NCI-H2081 treated with DMSO at 0.1 percent for 48 hours (cell line): ENCODE data around the gene DNAJC10.
A peak's percentile ranks its signal among the peaks of the same experiment; 100 is the strongest.
"Not testable (repeated sequence)": the region's sequence is repeated elsewhere in the genome, so short reads cannot be mapped to it uniquely, and the experiment has no call there.

ENCODE experiments used
- DNase-seq: peaks from one replicate; lab custom pipeline; 2025; lab: John Stamatoyannopoulos, UW

Gene DNAJC10

GRCh38 chr2:182715892-182716649 is at the start of gene DNAJC10:
TSS of gene DNAJC10 (plus strand) at chr2:182716257. CDS start at chr2:182718087, 1,830 bp downstream.
- peak; percentile 63 for DNase-seq

DNA sequence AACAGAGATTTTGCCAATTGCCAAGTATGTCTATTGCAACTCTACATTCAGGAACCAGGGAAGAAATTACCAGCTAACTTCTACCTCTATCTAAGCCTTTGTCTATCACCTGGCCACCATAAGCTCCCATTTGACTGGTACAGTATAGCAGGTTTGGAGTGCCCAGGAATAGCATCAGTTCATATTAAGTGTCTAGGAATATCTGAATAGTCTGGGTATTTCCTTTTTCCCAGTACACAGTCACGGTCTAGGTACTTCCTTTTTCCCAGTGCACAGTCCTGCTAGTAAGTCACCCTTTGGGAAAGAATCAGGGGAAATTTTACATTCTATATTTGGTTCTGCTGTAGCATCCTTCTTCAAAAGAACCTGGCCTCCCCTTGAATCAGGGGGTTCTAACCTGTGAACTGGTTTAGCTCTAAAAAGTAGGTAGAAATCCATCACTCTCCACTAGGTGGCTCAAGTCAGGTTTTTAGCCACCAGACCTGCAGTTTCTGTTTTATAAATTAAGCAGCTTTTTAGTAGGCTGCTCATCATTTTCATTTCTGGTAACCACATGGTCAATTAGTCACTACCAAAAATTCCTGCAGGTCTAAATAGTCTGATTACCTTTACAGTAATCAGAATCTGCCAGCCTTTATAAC is 49.3 kb upstream of the DNAJC10 start:
- DNase-seq: no peak

- no peak for DNase-seq
Observed at GRCh38 chr2:182667315-182667695, 48.8 kb upstream of the DNAJC10 start.

DNA sequence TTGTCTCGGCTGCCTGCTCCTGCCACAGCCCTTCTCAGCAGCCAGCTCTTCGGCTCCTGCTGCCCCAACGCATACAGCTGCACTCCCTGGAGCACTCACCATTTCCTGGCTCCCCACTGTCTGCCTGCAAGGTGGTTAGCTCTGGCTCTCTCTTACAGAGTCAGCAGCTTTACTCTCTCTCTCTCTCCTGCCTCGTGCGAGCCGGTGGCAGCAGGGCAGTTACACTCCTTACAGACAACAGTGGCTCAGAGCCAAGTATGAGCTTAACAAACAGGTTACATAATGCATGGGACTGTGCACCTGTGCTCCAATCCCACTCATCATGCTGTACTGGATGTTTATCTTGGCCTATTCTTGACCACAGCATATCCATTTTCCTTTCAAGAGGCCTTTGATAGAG is 47.4 kb upstream of the DNAJC10 start:
- peak; percentile 74 for DNase-seq

DNA sequence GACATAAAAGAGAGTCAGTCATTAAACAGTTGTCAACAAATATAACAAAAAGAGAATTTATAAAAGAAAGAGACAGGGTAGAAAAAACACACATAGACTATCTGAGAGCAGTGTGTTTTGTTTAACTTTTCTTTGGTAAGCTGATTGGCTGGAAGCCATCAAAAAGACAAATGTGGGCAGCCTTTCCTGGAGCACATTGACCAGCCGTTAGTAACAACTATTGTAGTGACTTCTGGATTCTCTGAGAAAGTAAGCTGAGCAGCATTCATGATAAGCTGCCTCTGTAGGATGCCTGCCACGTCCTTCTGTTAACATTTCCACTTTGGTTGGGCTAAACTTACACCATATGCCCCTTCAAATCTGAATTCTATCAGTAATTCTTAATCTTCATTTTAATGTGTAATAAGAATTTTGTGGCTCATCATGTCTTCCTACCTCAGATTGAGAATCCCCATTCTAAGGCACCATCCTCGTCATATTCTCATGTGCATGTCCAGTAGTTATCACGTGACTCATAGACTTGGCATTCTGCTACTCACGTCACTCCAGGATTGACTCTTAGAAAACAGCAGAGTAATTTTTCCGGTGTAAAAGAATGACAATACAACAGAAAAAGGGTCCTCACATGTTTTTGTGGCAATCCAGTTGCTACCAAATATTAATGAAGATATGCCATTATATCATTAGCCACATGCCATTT is 43.4 kb upstream of the DNAJC10 start:
- DNase-seq: no peak

- DNase-seq: no peak
Observed at GRCh38 chr2:182680837-182681236, 35.2 kb upstream of the DNAJC10 start.

GRCh38 chr2:182682210-182682609 is 33.8 kb upstream of the DNAJC10 start:
- no peak for DNase-seq

- no peak for DNase-seq
Observed at GRCh38 chr2:182685559-182685958, 30.5 kb upstream of the DNAJC10 start.

DNA sequence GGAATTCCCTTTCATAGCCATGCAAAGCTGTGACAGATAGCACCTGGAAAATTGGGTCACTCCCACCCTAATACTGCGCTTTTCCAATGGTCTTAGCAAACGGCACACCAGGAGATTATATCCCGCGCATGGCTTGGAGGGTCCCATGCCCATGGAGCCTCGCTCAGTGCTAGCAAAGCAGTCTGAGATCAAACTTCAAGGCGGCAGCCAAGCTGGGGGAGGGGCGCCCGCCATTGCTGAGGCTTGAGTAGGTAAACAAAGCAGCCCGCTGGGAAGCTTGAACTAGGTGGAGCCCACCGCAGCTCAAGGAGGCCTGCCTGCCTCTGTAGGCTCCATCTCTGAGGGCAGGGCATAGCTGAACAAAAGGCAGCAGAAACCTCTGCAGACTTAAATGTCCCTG is 29.3 kb upstream of the DNAJC10 start:
- DNase-seq: not testable (repeated sequence)

DNA sequence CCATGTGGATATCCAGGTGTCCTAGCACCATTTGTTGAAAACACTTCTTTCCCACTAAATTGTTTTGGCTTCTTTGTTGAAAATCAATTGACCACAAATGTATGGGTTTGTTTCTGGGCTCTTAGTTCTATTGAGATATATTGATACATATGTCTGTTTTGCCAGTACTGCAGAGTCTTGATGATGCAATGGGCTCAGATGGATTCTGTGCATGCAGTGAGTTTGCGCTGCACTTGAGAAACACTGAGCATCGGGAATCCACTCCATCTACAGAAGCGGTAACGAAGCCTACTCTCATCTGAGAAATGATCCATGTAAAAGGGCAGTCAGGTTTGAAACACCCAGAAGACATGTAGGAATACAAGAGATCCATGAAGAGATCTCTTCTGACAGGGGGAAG is 21.9 kb upstream of the DNAJC10 start:
- DNase-seq: no peak

DNA sequence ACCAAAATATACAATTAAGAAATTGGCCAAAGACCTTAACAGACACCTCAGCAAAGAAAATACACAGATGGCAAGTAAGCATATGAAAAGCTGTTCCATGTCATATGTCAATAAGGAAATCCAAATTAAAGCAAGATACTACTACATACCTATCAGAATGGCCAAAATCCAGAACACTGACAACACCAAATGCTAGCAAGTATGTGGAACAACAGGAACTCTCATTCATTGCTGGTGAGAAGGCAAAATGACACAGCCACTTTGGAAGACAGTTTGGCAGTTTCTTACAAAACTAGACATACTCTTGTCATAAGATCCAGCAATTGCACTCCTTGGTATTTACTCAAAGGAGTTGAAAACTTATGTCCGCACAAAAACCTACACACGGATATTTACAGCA is 20.3 kb upstream of the DNAJC10 start:
- DNase-seq: no peak

DNA sequence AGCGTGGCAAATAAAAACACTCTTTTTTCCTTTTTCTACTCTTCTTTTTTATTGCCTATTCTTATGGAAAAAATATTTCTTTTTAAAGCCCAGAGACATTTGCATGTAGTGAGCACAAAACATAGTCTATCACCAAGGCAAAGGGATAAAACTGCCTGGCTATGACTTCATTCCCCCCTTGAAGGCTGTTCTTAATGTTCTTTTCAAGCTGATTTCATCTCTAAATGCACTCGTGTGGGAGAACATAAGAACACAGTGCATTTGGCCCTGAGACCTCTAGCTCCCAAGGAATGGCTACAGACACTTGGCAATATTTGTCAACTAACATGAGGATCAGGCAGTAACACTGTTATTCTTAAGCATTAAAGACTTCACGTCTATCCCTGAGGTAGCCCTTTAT is 17.4 kb upstream of the DNAJC10 start:
- DNase-seq: no peak

GRCh38 chr2:182705761-182706160 is 10.3 kb upstream of the DNAJC10 start:
- no peak for DNase-seq

DNA sequence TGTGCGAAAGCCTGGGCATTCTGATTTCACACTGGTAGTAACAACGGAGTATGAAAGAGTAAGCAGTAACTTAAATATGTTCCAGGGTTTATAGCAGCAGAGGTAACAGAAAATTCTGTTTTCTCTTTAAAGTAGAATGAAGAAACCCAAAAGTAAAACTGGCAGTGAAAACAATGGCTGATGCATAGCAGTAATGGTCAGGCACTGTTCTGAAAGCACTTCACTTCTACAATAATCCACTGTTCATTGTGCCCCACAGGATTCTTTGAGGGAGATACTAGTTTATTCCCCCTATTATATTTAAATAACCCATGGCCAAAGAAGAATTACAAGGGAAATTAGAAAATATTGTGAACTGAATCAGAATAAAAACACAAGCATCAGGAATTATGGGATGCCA is 9.3 kb upstream of the DNAJC10 start:
- no peak for DNase-seq

DNA sequence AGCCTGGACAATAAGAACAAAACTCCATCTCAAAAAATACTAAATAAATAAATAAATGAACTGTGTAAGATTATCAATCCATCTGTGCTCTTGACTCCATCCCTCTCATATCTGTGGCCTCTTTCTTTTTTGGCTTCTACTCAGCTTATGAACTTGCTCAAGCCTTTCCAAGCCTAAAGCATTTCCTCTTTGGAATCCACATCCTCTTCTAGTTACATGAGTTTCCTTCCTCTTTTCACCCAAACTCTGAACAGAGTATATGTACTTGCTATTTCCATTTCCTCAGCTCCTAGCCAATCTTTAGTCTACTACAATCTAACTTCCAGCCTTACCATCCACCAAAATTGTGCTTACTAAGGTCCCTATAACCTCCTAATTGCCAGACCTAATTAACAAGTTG is 2.5 kb upstream of the DNAJC10 start:
- DNase-seq: no peak

GRCh38 chr2:182715121-182715891 is 751 bp upstream of the DNAJC10 start:
- DNase-seq: no peak

DNA sequence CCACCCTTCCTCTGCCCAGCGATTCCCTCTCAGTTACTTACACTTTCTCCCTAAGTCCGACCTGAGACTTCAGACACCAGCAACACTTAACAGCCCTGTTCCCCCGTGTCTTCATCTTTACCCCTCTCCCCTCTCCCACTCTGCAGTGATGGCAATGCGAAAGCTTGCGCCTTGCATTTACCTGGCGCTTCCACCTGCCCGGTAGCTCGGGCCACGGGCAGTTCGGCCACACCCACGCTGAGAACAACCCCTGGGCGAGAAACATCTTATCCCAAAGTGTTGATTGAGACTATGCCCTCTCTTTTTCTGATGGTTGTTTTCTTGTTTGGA is 558 bp downstream of the DNAJC10 start:
- DNase-seq: no peak

DNA sequence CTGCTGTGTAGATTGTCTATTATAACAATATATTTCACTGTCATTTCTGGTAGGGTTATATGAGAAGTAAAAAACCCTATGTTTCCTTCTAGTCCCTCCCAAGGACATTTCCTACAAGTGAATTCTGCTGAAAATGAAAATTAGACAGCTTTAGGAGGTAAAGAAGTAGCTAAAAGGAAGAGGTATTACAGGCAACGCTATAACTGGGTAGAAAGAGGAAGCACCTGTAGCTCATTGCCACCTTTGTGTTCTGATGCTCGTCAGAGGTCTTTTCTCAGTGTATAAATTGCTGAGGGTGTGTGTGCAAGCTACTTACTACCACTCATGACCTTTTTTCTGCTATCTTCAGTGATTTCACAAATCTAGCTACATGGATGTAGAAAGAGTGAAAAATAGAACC is 1.4 kb downstream of the DNAJC10 start:
- DNase-seq: no peak

DNA sequence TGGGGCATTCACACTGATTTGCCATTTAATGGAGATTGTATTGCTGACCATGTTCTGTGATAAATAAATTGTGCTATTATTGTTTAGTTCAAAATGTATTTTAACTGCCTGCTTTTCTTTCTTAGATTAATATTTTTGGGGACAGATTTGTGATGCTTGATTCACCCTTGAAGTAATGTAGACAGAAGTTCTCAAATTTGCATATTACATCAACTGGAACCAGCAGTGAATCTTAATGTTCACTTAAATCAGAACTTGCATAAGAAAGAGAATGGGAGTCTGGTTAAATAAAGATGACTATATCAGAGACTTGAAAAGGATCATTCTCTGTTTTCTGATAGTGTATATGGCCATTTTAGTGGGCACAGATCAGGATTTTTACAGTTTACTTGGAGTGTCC is 1.8 kb downstream of the DNAJC10 start:
- no peak for DNase-seq

DNA sequence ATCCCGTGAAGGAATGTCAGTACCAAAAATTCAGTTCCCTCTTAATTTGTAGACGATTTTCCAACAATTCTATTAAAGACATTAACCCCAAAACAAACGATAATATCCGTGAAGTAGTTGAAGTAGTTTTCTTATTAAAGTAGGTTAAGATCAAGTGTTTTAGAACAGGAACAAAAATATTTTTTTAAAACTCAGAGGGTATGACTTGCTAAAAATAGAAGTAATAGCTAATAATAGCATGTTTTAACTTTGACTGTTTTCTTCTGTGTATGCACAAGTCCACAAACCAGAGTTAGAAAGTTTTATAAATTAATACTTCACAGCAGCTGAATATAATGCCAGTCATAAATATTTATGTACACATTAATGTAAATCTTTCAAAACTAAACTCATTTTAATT is 2.4 kb downstream of the DNAJC10 start:
- DNase-seq: no peak

DNA sequence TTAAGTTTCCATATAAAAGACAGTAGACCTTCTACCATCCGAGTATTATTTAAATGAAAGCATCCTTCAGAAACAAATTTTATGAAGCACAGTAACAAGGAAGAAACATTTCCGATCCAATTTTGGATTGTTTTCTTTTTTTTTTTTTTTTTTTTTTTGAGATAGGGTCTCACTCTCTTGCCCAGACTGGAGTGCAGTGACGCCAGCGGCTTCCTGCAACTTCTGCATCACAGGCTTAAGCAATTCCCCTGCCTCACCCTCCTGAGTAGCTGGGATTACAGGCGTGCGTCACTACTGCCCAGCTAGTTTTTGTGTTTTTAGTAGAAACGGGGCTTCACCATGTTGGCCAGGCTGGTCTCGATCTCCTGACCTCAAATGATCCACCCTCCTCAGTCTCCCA is 3.1 kb downstream of the DNAJC10 start:
- not testable (repeated sequence) for DNase-seq

DNA sequence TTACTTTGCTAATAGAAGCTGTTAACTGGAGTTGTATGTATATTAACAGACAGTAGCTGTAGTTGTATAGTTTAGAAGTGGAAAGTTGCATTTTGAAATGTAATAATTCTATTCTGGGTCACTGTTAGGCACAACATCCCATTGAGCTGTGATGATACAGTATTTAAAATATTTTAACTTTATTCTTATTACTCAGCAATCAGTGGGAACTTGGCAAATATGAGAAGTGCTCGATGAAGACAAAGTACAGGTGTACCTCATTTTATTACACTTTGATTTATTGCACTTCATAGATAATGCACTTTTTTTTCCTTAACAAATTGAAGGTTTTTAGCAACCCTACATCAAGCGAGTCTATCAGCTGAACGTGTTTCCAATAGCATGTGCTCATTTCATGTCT is 8.6 kb downstream of the DNAJC10 start:
- no peak for DNase-seq

- no peak for DNase-seq
Observed at GRCh38 chr2:182726473-182726872, 10.4 kb downstream of the DNAJC10 start.
